PC-3 (cell line): ENCODE data around the gene TTC33. TPM values are rescaled to one million over a fixed set of nuclear protein-coding genes. Genes with fewer than 3 reads are reported as not detected.

Experiments used
- ATAC-seq: fragments of 200-7000 bp; cut with Tn5 transposase; 2 replicates; pipeline ENCODE4 v1.9.1; 2020; ENCODE audit warnings: mild to moderate bottlenecking, moderate library complexity
- BruUV-seq: library from RNA; stranded (reverse); fragments of 400-500 nt; replicated peaks from 2 replicates; lab custom pipeline; 2021; lab: Mats Ljungman, UMichigan
- CTCF ChIA-PET: fragments of 300-600 bp; sonication (Branson Sonifier 250); formaldehyde crosslinking; loops from one replicate; lab custom pipeline; 2022; ENCODE audit warnings: antibody characterized with exemption; lab: Charles Lee
- POLR2A ChIA-PET: fragments of 300-600 bp; sonication (Branson Sonifier 250); formaldehyde crosslinking; loops from one replicate; lab custom pipeline; 2022; ENCODE audit warnings: antibody characterized with exemption; ENCODE audit not compliant: unreplicated experiment; lab: Charles Lee
- DNase-seq: peaks from one replicate; pipeline ENCODE4 v3.0.0-alpha.2; 2015
- H2AFZ ChIP-seq: fragments of 300-600 bp; sonication (generic); 2 replicates; pipeline ENCODE4 v1.6.0; 2016; ENCODE audit warnings: antibody characterized with exemption, low read length
- H3F3A ChIP-seq: fragments of 300-600 bp; sonication (generic); one replicate; pipeline ENCODE4 v1.6.0; 2017; ENCODE audit warnings: antibody characterized with exemption, low read length, control low read depth, mild to moderate bottlenecking; ENCODE audit not compliant: unreplicated experiment
- H3K27ac ChIP-seq: fragments of 300-600 bp; sonication (generic); 2 replicates; pipeline ENCODE4 v1.5.1; 2016; ENCODE audit warnings: mild to moderate bottlenecking, low read length
- H3K27me3 ChIP-seq: fragments of 300-600 bp; sonication (generic); 2 replicates; pipeline ENCODE4 v1.6.1; 2016; ENCODE audit warnings: low read length, mixed read lengths
- H3K36me3 ChIP-seq: fragments of 300-600 bp; sonication (generic); 2 replicates; pipeline ENCODE4 v1.6.1; 2016; ENCODE audit warnings: low read depth, mixed run types, low read length, mixed read lengths
- H3K4me1 ChIP-seq: fragments of 300-600 bp; sonication (generic); 2 replicates; pipeline ENCODE4 v1.5.1; 2016; ENCODE audit warnings: low read length; ENCODE audit not compliant: insufficient read depth
- H3K4me2 ChIP-seq: fragments of 300-600 bp; sonication (generic); 2 replicates; pipeline ENCODE4 v1.6.0; 2016; ENCODE audit warnings: low read length
- H3K4me3 ChIP-seq: fragments of 300-600 bp; sonication (generic); 2 replicates; pipeline ENCODE4 v1.5.1; 2016; ENCODE audit warnings: mild to moderate bottlenecking, low read length, mixed read lengths
- H3K79me2 ChIP-seq: fragments of 300-600 bp; sonication (generic); 2 replicates; pipeline ENCODE4 v1.6.1; 2017; ENCODE audit warnings: low read length, mixed read lengths
- H3K9ac ChIP-seq: fragments of 300-600 bp; sonication (generic); 2 replicates; pipeline ENCODE4 v1.6.0; 2016; ENCODE audit warnings: mild to moderate bottlenecking, low read length
- H3K9me2 ChIP-seq: fragments of 300-600 bp; sonication (generic); replicated peaks from 2 replicates; pipeline ENCODE4 v1.6.1; 2016; ENCODE audit warnings: mixed run types, low read length, mixed read lengths
- H3K9me3 ChIP-seq: fragments of 300-600 bp; sonication (generic); 2 replicates; pipeline ENCODE4 v1.6.1; 2016; ENCODE audit warnings: low read length, mixed read lengths
- H4K20me1 ChIP-seq: fragments of 300-600 bp; sonication (generic); 2 replicates; pipeline ENCODE4 v1.6.1; 2016; ENCODE audit warnings: low read length, mixed read lengths
- EZH2 ChIP-seq: fragments of 300-600 bp; sonication (generic); IDR thresholded peaks from one replicate; pipeline ENCODE4 v1.6.1; 2017; ENCODE audit warnings: antibody characterized with exemption, mild to moderate bottlenecking, low read length; ENCODE audit not compliant: unreplicated experiment
- EZH2phosphoT487 ChIP-seq: fragments of 300-600 bp; sonication (generic); IDR thresholded peaks from 2 replicates; pipeline ENCODE4 v1.6.1; 2018; ENCODE audit warnings: mild to moderate bottlenecking, antibody characterized with exemption, low read length, borderline replicate concordance
- intact Hi-C: fragments of 100-400 bp; cut with micrococcal nuclease; formaldehyde crosslinking; loops from 2 replicates; pipeline ENCODE4 v1.9.0; 2023
- total RNA-seq: library from RNA; depleted of rRNA; stranded (reverse); fragments of >200 nt; gene quantifications from 2 replicates; pipeline ENCODE4 v1.2.3, GENCODE V29; 2014
- TF ChIP-seq, protein P1 (sequence below): fragments of 300-600 bp; sonication (generic); conservative IDR thresholded peaks from 2 replicates; pipeline ENCODE4 v1.5.1; 2017; ENCODE audit warnings: antibody characterized with exemption, low read depth, mild to moderate bottlenecking, low read length

TTC33 gene
- total RNA-seq, 1 experiment from 2014 or later: 9.0 TPM

DNA sequence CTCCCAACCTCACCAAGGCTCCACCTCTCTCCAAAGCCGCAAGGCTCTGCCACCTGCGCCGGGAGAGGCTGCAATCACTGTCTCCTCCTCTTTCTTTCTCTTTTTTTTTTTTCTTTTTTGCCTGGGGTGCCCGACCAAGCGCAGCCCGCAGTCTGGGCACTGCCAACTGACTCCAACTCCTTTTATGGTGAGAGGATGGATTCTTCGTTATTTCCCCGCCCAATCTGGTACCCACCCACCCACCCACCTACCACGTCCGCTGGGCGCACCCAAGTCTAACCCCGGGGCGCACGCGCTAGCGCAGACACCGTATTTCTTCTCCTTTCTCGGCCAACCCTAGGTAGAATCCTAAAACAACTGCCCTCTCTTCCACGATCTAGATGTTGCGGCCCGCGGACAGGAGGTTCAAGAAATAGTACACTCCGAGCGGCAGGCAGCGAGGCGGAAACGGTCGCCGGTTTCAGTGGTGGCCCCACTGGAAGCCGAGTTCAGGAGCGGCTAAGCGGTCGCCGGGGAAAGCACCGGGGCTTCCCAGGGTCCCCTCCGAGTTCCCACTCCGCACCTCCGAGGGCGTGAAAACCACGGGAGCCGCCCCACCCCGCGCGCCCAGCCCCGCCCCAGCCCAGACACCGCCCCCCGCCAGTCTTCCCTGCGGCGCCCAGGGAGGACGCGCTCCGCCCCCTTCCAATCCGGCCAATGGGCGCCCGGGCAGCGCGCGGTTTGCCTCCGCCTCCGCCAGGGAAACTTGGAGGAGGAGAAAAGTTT lies 76.4 kb downstream of the TTC33 start:
- intact Hi-C loops: loop anchor here (1.0 to 2.0 kb wide), 7 partner anchors 38 to 507 kb away; no protein-coding TSS in a partner anchor
- no TSS peak for BruUV-seq
- Histone ChIP-seq H3K4me3 (peak overlapping the region; percentile 90), H3K27me3 (no peaks in the 10 kb centered on the region), H3K27ac (peak overlapping the region; percentile 92), H3K4me1 (peaks cover 39% of the 10 kb centered on the region), H3K9me2 (no peaks in the 10 kb centered on the region), H2AFZ (peak overlapping the region; percentile 90), H3K9me3 (no peaks in the 10 kb centered on the region), H3K36me3 (peaks cover 4% of the 10 kb centered on the region; the same call in 1 of the 2 replicates), H3F3A (no peaks in the 10 kb centered on the region), H3K9ac (peak overlapping the region; percentile 84), H3K4me2 (peak overlapping the region; percentile 95), H3K79me2 (peaks cover 55% of the 10 kb centered on the region), H4K20me1 (peaks cover 9% of the 10 kb centered on the region)
- ChIA-PET CTCF (no interaction called here), POLR2A (interaction anchor here (0.6 to 0.8 kb wide), 10 partner anchors 39 to 1746 kb away, joined by 3 to 10 read pairs (median 4); no protein-coding TSS in a partner anchor)
- TF ChIP-seq, protein P1, sequence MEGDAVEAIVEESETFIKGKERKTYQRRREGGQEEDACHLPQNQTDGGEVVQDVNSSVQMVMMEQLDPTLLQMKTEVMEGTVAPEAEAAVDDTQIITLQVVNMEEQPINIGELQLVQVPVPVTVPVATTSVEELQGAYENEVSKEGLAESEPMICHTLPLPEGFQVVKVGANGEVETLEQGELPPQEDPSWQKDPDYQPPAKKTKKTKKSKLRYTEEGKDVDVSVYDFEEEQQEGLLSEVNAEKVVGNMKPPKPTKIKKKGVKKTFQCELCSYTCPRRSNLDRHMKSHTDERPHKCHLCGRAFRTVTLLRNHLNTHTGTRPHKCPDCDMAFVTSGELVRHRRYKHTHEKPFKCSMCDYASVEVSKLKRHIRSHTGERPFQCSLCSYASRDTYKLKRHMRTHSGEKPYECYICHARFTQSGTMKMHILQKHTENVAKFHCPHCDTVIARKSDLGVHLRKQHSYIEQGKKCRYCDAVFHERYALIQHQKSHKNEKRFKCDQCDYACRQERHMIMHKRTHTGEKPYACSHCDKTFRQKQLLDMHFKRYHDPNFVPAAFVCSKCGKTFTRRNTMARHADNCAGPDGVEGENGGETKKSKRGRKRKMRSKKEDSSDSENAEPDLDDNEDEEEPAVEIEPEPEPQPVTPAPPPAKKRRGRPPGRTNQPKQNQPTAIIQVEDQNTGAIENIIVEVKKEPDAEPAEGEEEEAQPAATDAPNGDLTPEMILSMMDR: no peak
- TF ChIP-seq EZH2: no peak
- no peak for TF ChIP-seq EZH2phosphoT487
- ATAC-seq (peak; percentile 69), DNase-seq (peak; percentile 96)

DNA sequence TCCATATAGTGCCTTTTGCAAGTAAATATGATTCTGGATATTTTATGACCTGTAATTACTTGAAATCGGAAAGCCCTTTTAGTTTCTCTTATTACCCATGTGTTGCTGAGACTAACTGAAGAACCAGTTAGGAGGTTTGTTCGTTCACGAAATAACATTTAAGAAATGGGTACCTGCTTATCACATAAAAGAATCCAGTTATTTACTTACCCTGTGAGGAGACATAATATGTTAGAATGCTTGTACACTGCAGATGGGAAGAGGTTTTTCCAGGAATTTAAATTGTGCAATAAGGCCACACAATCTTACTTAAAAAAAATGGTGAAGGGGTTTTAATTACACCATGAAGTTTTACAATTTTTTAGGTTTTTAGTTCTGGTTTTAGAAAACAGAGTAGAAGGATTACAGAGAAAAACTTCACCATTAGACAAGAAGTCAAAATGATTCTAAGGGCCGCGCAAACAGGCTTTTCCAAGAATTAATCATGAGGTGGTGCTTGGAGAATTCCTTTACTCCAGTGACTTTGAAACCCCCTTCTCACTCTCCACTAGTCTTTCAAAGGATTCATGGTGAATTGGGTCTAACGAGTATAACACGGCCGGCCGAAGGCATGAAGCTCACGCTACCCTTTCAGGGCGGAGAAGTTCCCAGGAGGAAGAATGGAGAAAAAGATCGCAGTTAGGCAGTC lies 77.2 kb downstream of the TTC33 start:
- ATAC-seq (no peak), DNase-seq (peak; percentile 31)
- Histone ChIP-seq H4K20me1 (peaks cover 9% of the 10 kb centered on the region), H3K9me3 (no peaks in the 10 kb centered on the region), H3K4me3 (peak overlapping the region; percentile 90), H3K9ac (peak overlapping the region; percentile 71), H2AFZ (peak overlapping the region; percentile 62), H3K4me1 (peaks cover 37% of the 10 kb centered on the region), H3K4me2 (peak overlapping the region; percentile 95), H3K79me2 (peaks cover 48% of the 10 kb centered on the region), H3K36me3 (peaks cover 4% of the 10 kb centered on the region; the same call in 1 of the 2 replicates), H3K9me2 (no peaks in the 10 kb centered on the region), H3K27ac (peak overlapping the region; percentile 92), H3K27me3 (no peaks in the 10 kb centered on the region), H3F3A (no peaks in the 10 kb centered on the region)
- intact Hi-C loops: loop anchor here (1.0 to 2.0 kb wide), 7 partner anchors 37 to 506 kb away; no protein-coding TSS in a partner anchor
- TSS peak; percentile 94 for BruUV-seq
- TF ChIP-seq, protein P1: no peak
- TF ChIP-seq EZH2phosphoT487 (no peak), EZH2 (no peak)
- ChIA-PET CTCF (no interaction called here), POLR2A (interaction anchor here (0.6 kb wide), 4 partner anchors 38 to 1663 kb away, joined by 3 to 10 read pairs (median 5); no protein-coding TSS in a partner anchor)
